ENCODE results near the gene PTMA.

- TF ChIP-seq CTCF (IDR thresholded peaks at IDR 0.05; ENCODE audit: insufficient read depth, low read length, poor library complexity, severe bottlenecking) (no peak), EZH2phosphoT487 (conservative IDR thresholded peaks at IDR 0.05; ENCODE audit: low read length) (no peak)
These were observed 36.9 kb upstream of the PTMA start for GRCh38 chr2:231671270-231672050.
